ENCODE data around the gene LRRC27.

LRRC27 gene

DNA sequence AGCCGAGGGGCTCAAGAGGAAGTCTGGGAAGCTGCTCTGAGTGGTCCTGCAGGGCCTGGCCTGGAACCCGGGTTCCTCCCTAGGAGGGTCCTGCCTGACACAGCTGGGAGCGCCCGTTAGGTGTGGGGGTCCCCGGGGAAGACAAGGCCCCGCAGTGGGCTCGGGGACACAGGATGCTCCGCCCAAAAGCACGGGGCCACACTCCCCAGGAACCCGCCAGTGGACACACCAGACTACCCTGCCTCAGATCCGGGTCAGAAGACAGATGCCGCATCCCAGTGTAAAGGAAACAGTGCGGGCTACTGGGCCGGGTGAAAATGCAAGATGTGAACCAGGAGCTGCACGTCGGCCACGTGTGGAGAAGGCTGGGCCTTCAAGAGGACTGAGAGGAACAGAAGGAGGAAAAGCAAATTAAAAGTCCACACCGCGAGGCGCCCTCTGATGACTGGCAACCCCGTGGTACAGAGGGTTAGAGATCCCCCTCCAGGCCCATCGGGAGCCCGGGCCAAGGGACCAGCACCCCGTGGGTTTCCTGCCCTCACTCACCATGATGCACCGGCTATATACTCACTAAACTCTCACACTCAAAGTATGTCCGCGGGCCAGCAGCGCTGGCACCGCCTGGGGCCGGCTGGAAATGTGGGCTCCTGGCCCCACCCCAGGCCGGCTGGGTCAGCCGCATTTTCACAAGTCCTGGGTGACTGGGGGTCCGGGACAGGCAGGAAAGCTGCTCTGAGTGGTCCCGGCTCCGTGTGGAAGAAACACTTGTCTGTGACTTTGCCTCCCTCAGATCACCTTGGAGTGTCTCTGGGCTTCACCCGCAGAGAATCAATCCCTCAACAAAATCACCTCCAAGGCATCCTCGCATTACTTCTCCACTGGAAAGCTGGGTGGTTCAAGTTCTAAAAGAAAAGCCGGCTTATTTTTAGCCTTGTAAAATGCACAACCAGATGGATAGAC is 30.3 kb upstream of the LRRC27 start:
- DNase-seq (ENCODE audit: low spot score), result no peak

- DNase-seq (ENCODE audit: low spot score), result no peak
Measured at GRCh38 chr10:132302421-132303310, 29.3 kb upstream of the LRRC27 start.

DNA sequence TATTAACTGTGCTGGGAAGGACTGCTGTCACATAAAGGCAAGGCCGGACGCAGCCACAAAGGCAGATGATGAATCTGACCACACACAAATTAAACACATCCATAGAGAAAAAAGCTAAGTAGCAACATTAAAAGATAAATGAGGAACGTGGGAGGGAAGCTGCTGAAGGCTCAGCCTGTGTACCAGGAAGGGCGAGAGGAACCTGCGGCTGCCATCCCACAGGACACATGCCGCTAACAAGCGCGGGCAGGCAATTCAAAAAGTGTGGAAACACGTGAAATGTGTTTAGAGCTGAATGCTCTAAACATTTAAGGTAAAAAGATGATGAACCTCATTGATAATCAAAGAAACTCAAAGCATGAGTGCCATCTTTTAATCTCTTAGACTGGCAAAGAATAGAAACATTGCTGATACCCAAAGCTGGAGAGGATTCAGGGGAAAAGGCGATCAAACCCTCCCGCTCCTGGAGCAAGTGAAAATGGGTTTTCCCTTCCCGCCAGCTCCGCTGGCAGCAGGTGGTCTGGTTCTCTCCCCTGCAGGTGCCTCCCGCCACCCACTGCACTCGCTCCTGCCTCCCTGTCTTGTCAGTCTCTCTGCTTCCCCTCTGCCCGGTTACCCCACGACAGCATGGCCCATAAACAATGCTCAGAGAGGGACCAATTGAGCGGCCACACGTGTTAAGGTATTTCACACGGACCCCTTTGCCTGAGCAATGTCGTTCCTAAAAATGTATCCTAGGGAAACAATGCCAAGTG is 28.5 kb upstream of the LRRC27 start:
- DNase-seq (ENCODE audit: low spot score), result no peak

DNA sequence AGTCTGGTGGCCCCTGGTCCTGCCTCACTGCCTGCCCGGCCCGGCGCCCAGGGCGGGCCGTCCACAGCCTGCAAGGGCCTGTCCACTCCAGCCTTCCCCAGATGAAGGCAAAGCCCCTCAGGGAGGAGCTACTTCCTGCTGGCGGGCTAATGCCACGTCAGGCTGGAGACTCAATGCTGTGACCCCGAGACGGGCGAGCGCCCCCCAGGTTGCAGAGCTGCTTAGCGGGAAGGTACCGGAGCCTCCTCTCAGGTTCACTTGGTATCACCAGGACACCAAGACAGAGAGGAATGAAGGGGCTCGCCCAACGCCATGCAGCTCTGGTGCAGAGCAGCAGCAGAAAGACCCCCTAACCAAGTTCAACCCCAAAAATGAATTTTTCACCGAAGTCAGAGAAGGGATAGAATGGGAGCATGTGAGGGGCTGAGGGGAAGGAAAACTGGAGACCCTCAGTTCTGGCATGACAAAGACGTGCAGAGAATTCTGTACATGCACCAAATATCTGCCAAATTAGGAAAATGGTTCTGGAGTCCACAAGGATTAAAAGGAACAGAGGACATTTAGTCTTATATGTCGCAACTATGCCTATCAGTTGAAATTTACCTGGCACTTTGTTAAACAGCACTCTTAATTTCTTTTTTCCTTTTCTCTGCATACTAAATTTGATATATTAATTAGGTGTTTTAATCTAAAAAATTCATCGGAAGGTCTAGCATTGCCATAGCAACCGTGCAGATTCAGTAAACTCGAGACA is 27.1 kb upstream of the LRRC27 start:
- no peak for DNase-seq (ENCODE audit: low spot score)

DNA sequence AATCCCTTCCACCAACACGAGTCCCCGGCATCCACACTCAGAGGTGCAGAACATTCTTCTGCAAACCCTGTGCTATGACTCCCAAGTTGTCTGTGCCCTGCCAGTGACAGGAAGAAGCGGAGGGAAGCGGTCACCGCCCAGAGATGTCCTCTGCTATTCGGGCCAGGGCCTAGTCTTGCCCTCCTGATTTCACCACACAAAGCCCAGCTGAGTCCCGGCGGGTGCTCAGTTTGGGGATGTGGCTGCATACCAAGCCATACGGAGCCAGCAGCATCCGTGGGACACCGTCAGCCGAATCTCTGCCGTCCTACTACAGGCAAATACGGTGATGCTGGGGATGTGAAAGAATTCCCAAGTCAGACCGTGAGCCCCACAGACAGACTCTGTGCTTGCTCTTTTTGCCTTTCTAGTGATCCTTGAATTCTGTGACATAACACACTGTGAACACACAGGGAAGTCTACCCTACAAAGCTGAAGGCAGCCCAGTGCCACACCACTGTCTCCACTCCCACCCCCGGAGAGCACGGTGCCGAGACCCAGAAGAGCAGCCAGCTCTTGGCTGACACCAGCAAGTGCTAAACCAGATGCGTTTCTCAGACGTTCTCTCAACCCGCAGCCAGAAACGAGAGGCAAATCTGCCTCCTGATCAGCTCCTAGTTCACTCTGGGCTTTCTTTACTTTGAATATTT is 26.2 kb upstream of the LRRC27 start:
- no peak for DNase-seq (ENCODE audit: low spot score)

- DNase-seq (ENCODE audit: low spot score), result no peak
Measured at GRCh38 chr10:132306343-132306685, 25.7 kb upstream of the LRRC27 start.

DNA sequence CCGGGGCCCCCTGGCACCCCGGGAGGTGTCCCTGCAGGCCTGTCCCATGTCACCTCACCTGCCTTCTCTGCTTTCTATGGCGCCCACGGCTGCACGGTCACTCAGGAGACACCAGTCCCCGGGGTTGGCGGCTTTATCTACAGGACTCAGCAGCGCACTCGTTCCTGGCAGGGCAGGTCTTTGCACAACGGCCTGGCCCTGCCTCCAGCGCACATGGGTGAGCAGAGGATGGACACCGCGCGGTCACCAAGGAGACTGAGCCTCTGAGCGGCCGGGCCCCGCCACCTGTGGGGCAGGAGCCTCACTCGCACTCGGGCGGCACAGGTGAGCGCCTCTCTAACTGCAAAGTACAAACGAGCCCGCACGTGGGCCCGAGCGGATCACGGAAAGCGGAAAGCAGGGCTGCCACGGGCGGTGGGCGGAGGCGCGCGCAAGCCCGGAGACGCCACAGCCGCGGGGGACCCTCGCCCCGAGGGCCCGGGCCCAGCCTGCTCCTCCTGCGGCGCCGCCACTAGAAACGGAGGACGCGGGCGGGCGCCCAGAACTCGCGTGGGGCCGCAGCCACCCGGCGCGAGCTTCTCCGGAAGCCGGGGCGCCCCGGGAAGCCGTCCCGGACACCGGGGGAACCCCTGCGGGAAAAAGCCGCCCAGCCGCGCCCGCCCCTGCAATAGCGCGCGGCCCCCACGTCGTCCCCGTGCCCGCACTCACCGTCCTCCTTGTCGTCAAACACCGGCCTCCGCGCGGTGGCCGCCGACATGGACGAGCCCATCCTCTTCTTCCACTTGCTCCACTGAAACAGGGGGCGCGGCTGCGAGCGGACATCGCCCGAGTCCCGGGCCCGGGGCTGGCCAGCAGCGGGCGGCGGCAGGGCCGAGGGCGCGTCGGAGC is 24.9 kb upstream of the LRRC27 start:
- peak; percentile 9 for DNase-seq (ENCODE audit: low spot score)

GRCh38 chr10:132307823-132308586 is 24.0 kb upstream of the LRRC27 start, which contains the start of gene STK32C:
TSS of gene STK32C (minus strand) at chr10:132307950. CDS start at chr10:132307833, 117 bp downstream.
- DNase-seq (ENCODE audit: low spot score), result peak; percentile 89

DNA sequence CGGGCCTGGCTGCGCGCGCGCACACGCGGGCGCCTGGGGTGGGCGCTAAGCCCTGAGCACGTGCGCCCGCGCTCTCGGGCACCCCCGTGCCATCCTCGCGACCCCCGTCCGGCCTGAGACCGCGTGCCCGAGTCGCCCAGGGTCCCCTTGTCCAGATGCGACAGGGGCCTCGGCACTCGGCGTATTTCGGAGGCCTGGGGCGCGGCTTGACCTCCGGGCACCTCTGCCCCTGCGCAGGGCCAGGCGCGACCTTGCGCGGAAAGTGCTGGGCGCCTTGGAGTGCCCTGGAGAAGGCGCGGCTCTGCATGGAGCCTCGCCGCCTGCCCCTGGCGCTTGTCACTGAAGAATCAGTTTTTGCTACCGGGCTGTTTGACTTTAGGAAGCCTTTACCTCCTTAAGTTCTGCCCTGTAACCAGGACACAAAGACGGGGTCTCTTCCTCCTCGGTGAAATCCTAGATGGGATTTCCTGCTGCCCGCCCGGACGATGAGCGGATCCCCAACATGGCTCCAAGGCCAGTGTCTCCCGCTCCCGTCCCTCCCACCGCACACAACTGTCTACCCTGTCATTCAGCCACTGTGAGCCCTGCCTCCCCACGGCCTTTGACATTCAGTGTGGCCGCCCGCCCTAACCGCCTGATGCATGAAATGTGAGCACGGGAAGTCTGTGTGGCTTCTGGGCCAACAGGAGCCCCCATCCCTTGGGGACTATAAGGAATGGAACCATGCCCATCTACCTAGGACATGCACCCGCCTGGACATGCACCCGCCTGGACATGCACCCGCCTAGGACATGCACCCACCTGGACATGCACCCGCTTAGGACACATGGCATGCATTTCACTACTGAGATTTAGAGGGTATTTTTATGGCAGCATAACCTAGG is 23.2 kb upstream of the LRRC27 start:
- DNase-seq (ENCODE audit: low spot score), result no peak

DNA sequence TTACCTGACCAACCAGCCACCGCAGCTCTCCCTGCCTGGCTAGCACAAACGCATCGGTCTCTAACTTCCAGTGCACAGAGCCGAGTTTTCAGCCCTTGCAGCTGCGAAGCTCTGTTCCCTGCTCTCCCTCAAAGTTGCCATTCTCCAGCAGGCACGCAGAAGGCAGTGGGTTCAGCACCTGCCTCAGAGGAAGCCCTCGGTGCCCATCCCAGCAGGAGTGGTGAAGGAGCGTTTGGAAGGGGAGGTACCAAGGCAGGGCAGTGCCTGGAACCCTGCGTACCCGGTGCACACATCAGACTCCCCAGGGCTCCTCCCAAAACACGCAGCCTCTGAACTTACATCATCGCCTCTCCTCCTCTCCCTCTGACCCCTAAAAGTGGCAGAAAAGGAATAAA is 22.5 kb upstream of the LRRC27 start:
- no peak for DNase-seq (ENCODE audit: low spot score)

DNA sequence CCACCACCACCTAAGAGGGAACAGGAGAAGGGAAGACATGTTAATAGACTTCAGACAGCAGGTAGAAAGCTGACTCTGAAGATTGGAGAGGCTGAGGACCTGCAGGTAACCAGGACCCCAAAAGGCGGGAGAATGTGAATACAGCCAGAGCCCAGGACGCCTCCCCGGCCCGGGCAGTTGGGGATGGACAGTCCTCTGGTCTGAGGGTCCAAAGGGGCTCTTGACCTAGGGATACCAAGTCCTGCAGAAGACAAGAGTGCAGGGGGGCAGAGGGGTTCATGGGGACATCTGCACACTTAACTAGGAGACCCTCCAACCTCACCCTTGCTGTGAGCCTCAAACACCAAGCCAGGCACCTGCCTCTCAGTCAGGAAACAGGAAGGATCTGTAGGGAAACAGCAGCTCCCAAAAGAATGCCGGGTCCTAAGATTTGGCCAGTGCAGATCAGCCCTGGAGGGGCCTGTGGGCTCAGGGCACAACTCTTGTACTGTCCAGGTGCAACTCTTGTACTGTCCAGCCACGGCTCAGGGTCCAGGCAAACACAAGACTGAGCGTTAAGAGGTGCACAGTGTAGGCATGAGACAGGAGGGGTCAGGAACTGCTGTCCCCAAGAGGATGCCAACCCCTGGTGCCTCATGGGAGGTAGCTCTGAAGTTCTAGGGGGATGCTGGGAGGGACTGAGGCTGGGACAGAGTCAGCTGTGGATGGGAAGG is 22.0 kb upstream of the LRRC27 start:
- no peak for DNase-seq (ENCODE audit: low spot score)

GRCh38 chr10:132310701-132311337 is 21.2 kb upstream of the LRRC27 start:
- DNase-seq (ENCODE audit: low spot score), result no peak

DNA sequence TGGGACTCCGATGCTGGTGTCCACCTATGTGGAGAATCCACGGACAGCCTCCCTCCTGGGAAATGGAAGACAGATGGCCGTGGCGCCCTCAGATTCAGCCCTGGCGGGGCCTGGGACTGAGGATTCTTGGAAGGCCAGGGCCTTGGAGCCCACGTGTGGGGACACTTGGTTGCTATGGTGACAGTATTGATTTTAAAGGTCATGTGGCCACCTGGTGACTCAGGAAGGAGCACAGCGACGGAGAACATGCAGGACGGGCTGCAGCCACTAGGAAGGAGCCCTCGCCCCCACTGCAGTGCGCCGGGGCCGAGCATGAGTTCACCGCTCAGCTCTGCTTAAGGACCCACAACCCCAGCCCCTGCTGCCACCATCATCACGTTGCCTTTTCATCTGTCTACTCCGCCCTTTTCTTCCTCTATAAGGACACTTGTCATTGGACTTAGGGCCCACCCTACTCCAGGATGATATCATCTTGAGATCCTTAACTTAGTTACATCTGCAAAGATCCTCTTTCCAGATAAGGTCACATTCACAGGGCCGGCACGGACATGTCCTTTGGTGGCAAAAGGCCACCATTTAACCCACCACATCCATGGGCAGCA is 20.6 kb upstream of the LRRC27 start:
- no peak for DNase-seq (ENCODE audit: low spot score)

- DNase-seq (ENCODE audit: low spot score), result no peak
Measured at GRCh38 chr10:132313305-132313704, 18.7 kb upstream of the LRRC27 start.

DNA sequence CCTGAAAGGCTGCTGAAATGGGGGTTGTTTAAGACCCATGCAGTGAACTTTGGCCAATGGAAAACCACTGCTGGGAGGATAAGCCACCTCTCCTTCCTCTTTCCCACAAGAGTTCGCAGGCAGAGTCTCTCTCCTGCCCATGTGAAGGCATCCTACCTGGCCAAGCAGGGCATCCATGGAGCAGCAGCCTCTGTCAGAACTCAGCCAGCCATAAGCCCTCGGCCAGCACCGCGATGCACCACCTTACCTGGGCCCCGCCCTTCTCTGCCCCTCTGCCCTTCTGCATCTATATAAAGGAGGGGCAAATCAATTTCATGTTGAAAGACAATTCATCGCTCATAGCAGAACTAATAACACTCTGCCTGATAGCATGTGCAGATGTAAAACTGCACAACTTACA is 18.1 kb upstream of the LRRC27 start:
- no peak for DNase-seq (ENCODE audit: low spot score)

- no peak for DNase-seq (ENCODE audit: low spot score)
Measured at GRCh38 chr10:132314336-132314735, 17.7 kb upstream of the LRRC27 start.
